ENCODE data around the gene PCDHGA3. TPM values are rescaled to one million over a fixed set of nuclear protein-coding genes. Genes with fewer than 3 reads are reported as not detected.
A peak's percentile ranks its signal among the peaks of the same experiment; 100 is the strongest.
"Not testable (repeated sequence)": the region's sequence is repeated elsewhere in the genome, so short reads cannot be mapped to it uniquely, and the experiment has no call there.

PCDHGA3 gene
- total and polyA plus RNA-seq, 2 donors from 2014 or later = 0.22 to 4.0 TPM

DNA sequence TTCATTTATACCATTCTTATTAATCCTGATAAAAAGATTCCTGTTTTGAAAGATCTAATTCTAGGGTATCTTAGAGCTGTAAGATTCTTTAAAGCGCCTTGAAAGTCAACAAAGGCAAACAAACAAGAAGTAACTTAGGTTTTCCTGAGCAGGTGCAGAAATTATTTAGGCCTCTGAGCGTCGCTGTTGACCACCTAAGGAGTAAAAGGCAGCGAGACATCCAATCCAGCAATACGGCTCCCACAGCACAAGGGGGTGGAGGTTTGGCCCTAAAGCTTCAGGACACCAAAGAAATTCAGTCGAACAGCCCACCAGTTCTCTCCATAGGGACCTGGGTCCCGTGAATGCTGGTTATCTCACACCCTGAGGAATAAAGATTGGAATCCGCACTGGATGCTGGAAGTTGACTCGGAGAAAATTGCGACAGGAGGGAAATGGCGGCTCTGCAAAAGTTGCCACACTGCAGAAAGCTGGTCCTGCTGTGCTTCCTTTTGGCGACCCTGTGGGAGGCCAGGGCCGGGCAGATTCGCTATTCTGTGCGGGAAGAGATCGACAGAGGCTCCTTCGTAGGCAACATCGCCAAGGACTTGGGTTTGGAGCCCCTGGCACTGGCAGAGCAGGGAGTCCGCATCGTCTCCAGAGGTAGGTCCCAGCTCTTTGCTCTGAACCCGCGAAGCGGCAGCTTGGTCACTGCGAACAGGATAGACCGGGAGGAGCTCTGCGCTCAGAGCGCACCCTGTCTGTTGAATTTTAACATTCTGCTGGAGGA is 4.9 kb upstream of the PCDHGA3 start, which contains the start of gene PCDHGA2:
Gene PCDHGA2, plus strand, starts transcription at position 223 of the 769 bp plus-strand sequence.
- Histone ChIP-seq H3K27ac (ENCODE audit: low read depth in 2 of 2, low read length in 2 of 2) (no peak within 1 kb of the TSS), H3K4me1 (ENCODE audit: control insufficient read depth in 2 of 3, insufficient read depth in 2 of 3, low read depth in 1 of 3, low read length in 3 of 3) (no peaks in the 10 kb centered on the region), H3K9me3 (ENCODE audit: control insufficient read depth in 2 of 3, insufficient read depth in 1 of 3, low read length in 3 of 3) (peaks cover 0 to 56% (median 26%) of the 10 kb centered on the region in 3 donors), H3K36me3 (ENCODE audit: control insufficient read depth in 2 of 3, insufficient read depth in 3 of 3, low read length in 3 of 3) (no peaks in the 10 kb centered on the region), H3K27me3 (ENCODE audit: control insufficient read depth, insufficient read depth, low read length) (no peaks in the 10 kb centered on the region), H3K9ac (ENCODE audit: low read length in 3 of 3) (no peak within 1 kb of the TSS), H3K4me3 (ENCODE audit: low read length in 3 of 3) (peak within 1 kb of the TSS; percentile 31 to 55 (median 42))
- DNase-seq (peak in 3 of 5 donors; percentile 57 to 80 (median 76)), FAIRE-seq (no peak)
- intact Hi-C loops (cut with DNase I) = no loop called here
- TF ChIP-seq, protein P1, sequence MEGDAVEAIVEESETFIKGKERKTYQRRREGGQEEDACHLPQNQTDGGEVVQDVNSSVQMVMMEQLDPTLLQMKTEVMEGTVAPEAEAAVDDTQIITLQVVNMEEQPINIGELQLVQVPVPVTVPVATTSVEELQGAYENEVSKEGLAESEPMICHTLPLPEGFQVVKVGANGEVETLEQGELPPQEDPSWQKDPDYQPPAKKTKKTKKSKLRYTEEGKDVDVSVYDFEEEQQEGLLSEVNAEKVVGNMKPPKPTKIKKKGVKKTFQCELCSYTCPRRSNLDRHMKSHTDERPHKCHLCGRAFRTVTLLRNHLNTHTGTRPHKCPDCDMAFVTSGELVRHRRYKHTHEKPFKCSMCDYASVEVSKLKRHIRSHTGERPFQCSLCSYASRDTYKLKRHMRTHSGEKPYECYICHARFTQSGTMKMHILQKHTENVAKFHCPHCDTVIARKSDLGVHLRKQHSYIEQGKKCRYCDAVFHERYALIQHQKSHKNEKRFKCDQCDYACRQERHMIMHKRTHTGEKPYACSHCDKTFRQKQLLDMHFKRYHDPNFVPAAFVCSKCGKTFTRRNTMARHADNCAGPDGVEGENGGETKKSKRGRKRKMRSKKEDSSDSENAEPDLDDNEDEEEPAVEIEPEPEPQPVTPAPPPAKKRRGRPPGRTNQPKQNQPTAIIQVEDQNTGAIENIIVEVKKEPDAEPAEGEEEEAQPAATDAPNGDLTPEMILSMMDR (IDR thresholded peaks at IDR 0.05; ENCODE audit: borderline replicate concordance, extremely low read depth, insufficient read depth) = peak; percentile 18

DNA sequence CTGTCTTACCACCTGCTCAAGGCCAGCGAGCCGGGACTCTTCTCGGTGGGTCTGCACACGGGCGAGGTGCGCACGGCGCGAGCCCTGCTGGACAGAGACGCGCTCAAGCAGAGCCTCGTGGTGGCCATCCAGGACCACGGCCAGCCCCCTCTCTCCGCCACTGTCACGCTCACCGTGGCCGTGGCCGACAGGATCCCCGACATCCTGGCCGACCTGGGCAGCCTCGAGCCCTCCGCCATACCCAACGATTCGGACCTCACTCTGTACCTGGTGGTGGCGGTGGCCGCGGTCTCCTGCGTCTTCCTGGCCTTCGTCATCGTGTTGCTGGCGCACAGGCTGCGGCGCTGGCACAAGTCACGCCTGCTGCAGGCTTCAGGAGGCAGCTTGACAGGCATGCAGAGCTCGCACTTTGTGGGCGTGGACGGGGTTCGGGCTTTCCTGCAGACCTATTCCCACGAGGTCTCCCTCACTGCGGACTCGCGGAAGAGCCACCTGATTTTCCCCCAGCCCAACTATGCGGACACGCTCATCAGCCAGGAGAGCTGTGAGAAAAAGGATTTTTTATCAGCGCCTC is 2.8 kb upstream of the PCDHGA3 start:
- peaks cover 2 to 66% (median 24%) of the 10 kb centered on the region in 3 donors for H3K9me3 ChIP-seq (ENCODE audit: control insufficient read depth in 2 of 3, insufficient read depth in 1 of 3, low read length in 3 of 3)
- intact Hi-C loops (cut with DNase I); DNase-seq: not testable (repeated sequence)

DNA sequence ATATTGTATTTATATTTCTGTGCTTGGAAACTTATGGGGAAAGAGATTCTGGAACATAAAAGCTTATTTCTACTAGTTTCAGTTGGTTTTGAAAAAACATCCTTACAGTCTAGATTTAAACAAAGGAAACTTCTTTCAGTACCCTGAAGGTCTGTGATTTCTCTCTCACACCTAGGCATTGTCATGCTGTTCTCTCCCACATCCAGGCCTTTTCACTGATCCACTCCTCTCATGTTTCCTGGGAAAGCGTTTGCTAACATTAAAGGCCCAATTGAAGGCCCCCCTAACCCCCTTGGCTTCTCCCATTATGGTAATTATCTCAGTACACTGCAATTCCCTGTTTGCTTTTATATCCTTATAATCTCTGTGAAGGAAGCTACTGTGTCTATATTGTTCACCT is 856 bp upstream of the PCDHGA3 start:
- no peak overlapping the region for H3K9ac ChIP-seq (ENCODE audit: low read length in 3 of 3)
- no peaks in the 10 kb centered on the region for H3K4me1 ChIP-seq (ENCODE audit: control insufficient read depth in 2 of 3, insufficient read depth in 2 of 3, low read depth in 1 of 3, low read length in 3 of 3)
- intact Hi-C loops (cut with DNase I) = no loop called here
- no peaks in the 10 kb centered on the region for H3K27me3 ChIP-seq (ENCODE audit: control insufficient read depth, insufficient read depth, low read length)
- no peaks in the 10 kb centered on the region for H3K36me3 ChIP-seq (ENCODE audit: control insufficient read depth in 2 of 3, insufficient read depth in 3 of 3, low read length in 3 of 3)
- no peak for DNase-seq
- no peak overlapping the region for H3K4me3 ChIP-seq (ENCODE audit: low read length in 3 of 3)
- TF ChIP-seq, protein P1 (IDR thresholded peaks at IDR 0.05; ENCODE audit: borderline replicate concordance, extremely low read depth, insufficient read depth) = no peak
- FAIRE-seq = no peak
- peaks cover 2 to 59% (median 25%) of the 10 kb centered on the region in 3 donors for H3K9me3 ChIP-seq (ENCODE audit: control insufficient read depth in 2 of 3, insufficient read depth in 1 of 3, low read length in 3 of 3)
- no peak overlapping the region for H3K27ac ChIP-seq (ENCODE audit: low read depth in 2 of 2, low read length in 2 of 2)

More for the DNA sequence above, 2.8 kb upstream of the PCDHGA3 start:
- H3K9ac ChIP-seq (ENCODE audit: low read length in 3 of 3); H3K27ac ChIP-seq (ENCODE audit: low read depth in 2 of 2, low read length in 2 of 2); FAIRE-seq; H3K4me3 ChIP-seq (ENCODE audit: low read length in 3 of 3); H3K27me3 ChIP-seq (ENCODE audit: control insufficient read depth, insufficient read depth, low read length); H3K36me3 ChIP-seq (ENCODE audit: control insufficient read depth in 2 of 3, insufficient read depth in 3 of 3, low read length in 3 of 3); H3K4me1 ChIP-seq (ENCODE audit: control insufficient read depth in 2 of 3, insufficient read depth in 2 of 3, low read depth in 1 of 3, low read length in 3 of 3): not testable (repeated sequence)

DNA sequence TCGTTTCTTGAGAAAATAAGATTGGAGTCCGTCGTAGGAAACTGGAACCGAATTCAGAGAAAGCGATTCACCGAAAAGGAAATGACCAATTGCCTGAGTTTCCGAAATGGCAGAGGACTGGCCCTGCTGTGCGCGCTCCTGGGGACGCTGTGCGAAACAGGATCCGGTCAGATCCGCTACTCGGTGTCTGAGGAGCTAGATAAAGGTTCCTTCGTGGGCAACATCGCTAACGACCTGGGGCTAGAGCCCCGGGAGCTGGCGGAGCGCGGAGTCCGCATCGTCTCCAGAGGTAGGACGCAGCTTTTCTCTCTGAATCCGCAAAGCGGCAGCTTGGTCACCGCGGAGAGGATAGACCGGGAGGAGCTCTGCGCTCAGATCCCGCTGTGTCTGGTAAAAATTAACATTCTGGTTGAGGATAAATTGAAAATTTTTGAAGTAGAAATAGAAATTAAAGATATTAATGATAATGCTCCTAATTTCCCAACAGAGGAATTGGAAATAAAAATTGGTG is 379 bp downstream of the PCDHGA3 start:
- Histone ChIP-seq H3K4me1 (ENCODE audit: control insufficient read depth in 2 of 3, insufficient read depth in 2 of 3, low read depth in 1 of 3, low read length in 3 of 3) (no peaks in the 10 kb centered on the region), H3K36me3 (ENCODE audit: control insufficient read depth in 2 of 3, insufficient read depth in 3 of 3, low read length in 3 of 3) (no peaks in the 10 kb centered on the region), H3K9ac (ENCODE audit: low read length in 3 of 3) (no peak overlapping the region), H3K27ac (ENCODE audit: low read depth in 2 of 2, low read length in 2 of 2) (no peak overlapping the region), H3K9me3 (ENCODE audit: control insufficient read depth in 2 of 3, insufficient read depth in 1 of 3, low read length in 3 of 3) (peaks cover 2 to 52% (median 16%) of the 10 kb centered on the region in 3 donors), H3K4me3 (ENCODE audit: low read length in 3 of 3) (peak overlapping the region in 2 of 3 donors; percentile 40 to 41), H3K27me3 (ENCODE audit: control insufficient read depth, insufficient read depth, low read length) (no peaks in the 10 kb centered on the region)
- intact Hi-C loops (cut with DNase I) = no loop called here
- FAIRE-seq (no peak), DNase-seq (no peak)
- TF ChIP-seq, protein P1 (IDR thresholded peaks at IDR 0.05; ENCODE audit: borderline replicate concordance, extremely low read depth, insufficient read depth) = no peak
